HG02678 (cell line): ENCODE measurements around the gene LIF.
A peak's percentile ranks its signal among the peaks of the same experiment; 100 is the strongest.

Experiments used
- ATAC-seq: cut with Tn5 transposase; IDR thresholded peaks from one replicate; pipeline ENCODE4 v1.9.1; 2021; ENCODE audit warnings: mild to moderate bottlenecking, moderate library complexity; ENCODE audit not compliant: unreplicated experiment

LIF gene

DNA sequence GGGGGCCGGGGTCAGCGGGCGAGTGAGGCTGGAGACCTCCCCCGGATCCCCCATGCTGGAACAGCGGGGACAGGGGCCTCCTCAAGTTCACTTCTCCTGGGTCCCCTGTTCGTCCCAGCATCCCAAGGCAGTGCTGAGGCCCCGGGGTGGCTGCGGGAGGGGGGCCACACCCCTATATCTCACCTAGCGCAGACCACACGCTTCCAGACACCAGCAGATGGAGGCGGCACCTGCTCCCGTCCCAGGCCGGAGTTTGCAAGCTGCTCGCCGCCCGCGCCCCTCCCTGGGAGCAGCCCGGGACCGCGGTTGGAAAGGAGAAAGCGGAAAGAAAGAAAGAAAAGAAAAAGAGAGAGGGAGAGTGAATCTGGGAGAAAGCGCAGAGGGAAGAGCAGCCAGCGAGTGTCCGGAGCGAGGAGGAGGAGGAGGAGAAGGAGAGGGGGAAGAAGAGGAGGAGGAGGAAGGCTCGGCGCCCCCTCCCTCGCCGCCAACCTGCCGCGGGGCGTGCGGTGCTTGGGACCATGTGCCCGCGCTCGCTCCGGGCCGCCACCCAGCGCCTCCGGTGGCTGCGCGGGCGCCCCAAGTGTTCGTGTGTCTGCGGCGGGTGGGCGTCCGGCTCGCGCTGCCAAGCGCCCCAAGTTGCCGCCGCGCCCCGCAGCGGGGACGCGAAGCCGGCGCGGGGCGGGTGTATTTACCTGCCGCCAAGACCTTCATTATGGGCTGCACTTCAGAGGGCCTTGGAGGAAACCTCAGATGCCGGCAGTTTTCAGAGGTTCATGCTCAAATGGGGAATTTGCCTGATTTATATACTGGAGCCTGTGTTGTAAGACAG lies at the start of gene LIF:
TSS of gene LIF (minus strand) at position 775 of the 829 bp plus-strand sequence. CDS start at position 711, 64 bp downstream.
- ATAC-seq: no peak

DNA sequence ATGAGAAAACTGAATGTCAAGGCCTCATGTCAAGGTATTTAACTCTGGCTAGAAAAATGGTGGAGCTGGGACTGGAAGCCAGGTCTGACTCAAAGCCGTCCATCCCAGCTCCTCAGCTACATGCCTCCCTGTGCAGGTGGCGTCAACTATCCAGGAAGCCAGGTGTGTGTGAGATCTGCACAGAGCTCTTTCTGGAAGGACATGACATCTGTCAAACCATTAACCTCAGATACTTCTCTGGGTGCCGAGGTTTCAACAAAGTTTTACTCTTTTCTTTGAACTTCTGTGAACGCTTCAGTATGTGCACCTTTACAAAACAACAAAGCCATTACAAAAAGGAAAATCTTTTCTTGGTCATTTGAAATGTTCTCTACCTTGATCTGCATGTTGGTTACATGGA lies 49.8 kb upstream of the LIF start:
- ATAC-seq: no peak

DNA sequence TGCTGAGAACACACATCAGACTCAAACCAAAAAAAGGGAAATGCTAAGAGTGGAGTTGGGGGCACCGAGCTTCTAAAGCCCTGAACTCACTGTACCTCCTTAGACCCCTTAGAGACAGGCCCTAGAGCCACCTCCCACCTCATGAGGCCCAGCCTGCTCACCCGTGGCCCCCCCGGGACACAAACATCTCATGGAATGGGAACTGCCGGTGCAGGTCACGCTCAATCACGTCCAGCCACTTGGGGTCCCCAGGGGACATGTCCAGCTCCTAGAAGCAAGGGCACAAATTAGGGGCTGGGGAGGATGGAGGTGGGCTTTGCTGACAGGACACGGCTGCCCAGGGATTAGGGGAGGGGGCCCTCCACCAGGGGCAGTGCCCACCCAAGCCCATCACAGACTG lies 49.0 kb upstream of the LIF start:
- ATAC-seq: no peak

DNA sequence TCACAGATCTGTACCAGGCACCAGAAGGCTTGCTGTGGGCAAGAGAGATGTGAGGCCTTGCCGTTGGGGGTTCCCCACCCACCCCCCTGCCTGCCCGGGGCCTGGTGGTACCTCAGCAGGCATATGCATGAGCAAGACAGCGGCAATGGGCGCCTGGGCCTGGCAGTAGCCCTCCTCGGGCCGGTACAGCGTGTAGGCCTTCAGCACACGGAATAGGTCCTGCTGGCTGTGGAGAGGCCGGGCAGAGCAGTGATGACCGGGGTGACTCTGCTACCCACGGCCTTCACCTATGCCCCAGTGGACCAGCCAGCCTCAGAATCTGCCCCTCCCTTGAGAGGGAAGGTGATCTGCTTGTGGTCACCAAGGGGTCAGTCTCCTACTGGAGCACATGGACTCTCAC lies 48.3 kb upstream of the LIF start:
- ATAC-seq: no peak

DNA sequence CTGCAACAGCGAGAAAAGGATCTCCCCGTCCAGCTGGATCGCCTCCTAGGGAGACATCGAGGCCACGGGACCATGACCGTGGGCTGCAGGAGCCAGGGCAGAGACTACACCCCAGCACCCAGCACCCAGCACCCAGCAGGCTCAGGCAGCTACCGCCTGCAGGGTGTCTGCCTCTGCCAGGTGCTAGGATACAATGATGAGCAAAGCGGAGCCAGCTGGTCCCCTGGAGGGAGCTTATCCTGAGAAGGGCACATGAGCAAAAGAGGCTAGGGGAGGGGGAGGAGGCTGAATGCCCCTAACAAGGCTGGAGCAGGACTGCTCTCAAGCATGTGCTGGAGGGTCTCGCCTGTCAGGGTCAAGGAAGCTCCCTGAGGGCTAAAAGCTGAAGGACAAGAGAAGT lies 47.5 kb upstream of the LIF start:
- no peak for ATAC-seq

DNA sequence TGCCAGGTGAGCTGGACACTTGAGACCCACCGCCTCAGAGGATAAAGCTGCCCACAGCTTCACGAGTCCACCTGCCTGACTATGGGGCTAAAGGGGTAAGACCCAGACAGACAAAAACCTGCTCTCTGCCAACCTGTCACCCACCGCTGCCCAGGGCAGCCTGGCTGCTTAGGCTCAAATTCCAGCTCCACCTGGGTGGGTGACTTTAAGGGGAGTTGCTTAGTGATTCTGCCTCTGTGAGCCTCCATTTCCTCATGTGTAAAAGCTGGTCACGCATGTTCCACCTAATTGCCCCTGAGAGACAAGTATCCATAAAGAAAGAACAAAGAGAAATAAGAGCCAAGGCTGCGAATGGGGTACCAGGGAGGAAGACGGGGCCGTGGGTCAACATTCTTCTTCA lies 46.5 kb upstream of the LIF start:
- no peak for ATAC-seq

DNA sequence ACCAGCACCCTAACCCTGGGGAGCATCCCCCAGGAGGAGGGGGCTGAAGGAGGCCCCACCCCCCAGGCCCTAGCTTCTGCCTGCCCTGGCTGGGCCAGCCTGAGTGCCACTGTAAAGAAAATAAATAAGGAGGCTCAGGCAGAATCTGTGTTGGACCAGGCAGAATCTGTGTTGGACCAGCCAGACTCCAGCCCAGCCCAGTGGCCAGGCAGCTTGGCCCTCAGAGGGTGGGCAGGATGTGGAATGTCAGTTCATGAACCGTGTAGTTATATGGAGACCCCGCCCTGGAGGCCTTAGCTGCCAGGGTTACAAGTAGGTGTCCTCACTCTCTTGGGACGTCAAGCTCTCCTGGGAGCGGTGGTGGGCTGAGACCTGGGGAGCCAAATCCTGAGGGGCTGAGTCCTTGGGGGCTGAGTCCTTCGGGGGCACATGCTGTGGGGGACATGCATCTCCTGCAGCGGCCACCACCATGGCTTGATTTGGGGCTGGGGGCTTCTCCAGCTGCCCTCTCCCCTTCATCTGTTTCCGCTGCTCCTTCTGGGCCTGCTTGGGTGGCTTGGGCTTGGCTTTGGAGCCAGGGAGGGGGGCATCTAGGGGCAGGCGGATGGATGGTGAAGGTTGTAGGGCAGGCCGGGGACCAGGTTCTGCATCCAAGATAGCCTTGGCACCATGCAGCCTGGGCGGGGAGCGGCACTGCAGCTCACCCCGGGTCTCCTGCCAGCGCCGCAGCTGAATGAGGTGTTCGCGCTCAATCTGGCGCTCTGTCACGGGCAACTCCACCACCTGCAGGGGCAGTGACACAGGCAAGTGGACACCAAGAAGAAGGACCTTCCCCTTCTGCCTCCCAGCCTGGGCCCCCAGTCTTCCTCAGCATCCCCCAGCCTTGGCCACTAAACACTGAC lies 45.8 kb upstream of the LIF start:
- ATAC-seq: no peak

DNA sequence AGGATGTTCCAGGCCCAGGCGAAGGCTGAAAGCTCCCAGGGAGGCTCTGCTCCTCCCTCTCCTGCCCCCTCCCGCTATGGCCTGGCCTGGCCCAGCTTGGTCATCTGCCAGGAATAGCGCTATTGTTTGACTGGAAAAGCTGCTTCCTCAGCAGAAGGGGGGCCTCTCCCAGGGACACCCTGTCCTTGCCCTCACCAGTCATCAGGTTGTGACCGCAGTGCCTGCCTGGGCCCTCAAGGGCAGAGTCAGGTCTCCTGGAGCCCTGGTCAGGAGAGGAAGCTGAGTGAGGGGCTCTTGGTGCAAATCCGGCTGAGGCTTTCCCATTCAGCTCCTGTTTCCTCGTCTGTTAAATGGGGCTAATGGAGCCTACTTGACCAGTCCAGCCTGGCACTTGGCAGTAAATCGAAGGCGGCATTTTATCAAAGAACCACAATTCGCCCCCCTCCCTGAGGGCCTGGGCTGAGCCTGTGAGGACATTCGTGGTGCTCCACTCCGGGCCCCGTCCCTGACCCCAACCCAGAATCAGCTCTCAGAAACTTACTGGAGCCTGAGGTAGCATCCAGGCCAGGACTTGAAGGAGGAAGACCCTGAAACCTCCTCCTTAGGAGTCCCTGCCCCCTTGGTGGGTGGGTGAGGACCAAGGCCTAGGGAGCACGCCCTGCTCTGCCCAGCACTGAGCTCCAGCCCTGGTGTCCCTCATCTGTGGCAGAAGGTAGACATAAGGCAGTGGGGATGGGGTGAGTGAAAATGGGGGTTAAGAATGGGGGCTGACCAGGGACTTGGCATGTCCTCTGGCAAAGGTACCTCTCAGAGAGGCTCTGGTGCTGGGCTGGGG lies 44.7 kb upstream of the LIF start:
- no peak for ATAC-seq

DNA sequence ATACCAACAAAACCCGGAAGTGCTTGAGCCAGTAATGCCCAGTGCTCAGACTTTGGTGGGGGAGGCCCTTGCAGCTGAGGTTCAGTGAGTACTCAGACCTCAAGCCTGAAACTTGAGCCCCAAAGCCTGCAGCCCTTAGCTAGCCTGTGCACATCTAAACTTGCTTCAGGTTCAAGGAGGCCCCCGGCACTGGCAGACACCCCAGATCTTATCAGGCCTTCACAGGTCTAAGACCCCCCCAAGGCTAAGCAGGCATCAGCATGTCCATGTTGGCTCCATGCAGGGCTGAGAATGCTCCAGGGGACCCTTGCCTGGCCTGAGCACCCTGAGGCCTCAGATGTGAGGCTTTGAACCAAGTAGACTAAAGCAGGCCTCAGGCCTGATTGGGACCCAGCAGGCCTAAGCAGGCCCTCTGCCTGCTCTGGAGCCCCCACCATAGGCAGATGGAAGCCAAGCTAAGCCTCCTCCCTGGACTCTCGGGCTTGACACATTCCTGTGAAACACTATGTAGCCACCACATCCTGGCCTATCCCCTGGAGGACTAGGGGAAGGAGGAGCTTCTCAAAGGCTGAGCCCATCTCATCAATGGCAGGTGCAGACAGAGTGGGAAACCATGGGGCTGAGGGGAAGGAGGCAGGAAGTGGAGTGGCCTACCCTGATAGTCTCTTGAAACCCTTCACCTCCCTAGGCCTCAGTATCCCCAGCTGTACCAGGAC lies 43.9 kb upstream of the LIF start:
- no peak for ATAC-seq

DNA sequence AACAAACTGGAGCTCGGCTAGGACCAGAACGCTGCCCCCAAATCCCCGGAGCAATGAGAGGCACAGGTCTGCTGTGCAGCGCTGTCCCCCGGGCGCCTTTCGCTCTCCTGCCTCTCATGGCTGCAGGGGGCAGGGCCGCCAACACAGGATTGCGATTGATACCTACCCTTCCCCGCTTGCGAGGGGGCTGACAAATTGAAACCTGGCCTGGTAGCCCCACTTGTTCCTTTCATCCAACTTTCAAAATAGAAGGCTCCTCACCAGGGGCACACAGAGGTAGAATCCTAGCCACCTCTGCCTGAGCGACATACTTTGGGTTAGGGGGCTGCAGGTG lies 43.4 kb upstream of the LIF start:
- ATAC-seq: peak; percentile 14

DNA sequence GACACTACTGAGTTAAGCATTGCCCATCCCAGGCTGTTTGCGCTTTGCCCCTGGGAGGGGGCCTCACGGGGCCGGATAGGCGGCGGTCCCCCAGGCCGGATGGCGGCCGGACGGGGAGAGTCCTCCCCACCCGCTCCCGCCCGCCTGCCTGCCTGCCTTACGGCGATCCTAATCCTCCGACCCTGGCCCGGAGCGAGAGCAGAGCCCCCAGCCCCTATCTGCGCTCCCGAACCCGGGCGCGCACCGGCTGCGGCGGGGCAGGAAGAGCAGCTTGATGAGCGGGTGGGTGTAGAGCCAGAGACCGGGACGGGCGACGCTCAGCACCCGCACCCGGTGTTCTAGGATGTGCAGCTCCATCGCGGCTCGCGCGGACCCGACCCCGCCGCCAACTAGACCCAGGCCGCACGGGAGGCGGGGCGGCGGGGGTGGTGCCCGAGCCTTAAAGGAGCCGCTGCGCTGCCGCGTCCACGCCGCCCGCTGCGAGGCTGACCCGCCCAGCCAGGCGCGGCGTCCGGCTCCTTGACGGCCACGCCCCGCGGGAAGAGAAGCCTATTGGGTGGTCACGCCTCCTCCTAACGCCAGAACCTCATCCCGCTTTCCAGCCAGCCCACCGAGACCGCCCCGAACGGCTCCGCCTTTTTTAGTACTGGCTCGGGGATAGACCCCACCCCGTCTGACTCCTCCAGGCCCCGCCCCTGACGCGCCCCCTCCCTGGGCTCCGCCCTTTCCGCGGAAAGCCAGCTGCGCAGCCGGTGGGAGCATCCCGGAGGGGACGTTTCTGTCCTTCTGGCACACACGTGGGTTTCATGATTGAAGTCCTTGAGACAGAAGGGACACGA lies 42.8 kb upstream of the LIF start, which contains the start of gene CASTOR1:
TSS of gene CASTOR1 (minus strand) at position 365 of the 839 bp plus-strand sequence. CDS start at position 357, 8 bp downstream.
- peak; percentile 78 for ATAC-seq

DNA sequence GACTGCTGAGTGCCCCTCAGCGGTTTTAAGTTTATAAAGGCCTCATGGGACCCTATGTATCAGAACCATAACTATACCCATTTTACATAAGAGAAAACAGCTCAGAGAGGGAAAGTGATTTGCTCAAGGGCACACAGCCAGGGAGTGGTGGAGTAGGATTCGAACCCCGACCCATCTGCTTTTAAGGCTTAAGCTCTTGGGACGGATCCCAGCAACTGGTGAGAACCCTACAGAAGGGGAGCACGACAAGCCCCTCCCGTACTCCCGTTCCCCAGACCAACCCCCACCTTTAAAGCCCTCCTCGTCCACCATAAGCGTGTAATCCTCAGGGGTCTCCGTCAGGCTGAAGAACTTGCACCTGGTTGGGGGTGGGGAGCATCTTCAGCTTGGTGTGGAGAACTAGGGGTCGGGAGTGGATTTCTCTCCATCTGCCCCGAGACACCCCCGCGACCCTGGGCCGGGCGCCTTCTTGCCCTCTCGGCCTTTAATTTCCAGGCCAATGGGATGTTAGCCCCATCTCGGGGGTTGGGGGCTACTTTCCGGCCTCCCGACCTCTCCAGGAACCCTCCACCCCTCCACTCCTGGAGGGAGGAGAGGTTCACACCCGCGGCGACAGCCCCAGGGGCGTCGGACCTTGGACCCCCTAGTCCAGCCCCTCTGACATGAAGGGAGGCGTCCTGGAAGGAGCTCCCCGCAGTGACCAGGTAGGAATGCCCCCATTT lies 42.0 kb upstream of the LIF start:
- ATAC-seq: no peak

DNA sequence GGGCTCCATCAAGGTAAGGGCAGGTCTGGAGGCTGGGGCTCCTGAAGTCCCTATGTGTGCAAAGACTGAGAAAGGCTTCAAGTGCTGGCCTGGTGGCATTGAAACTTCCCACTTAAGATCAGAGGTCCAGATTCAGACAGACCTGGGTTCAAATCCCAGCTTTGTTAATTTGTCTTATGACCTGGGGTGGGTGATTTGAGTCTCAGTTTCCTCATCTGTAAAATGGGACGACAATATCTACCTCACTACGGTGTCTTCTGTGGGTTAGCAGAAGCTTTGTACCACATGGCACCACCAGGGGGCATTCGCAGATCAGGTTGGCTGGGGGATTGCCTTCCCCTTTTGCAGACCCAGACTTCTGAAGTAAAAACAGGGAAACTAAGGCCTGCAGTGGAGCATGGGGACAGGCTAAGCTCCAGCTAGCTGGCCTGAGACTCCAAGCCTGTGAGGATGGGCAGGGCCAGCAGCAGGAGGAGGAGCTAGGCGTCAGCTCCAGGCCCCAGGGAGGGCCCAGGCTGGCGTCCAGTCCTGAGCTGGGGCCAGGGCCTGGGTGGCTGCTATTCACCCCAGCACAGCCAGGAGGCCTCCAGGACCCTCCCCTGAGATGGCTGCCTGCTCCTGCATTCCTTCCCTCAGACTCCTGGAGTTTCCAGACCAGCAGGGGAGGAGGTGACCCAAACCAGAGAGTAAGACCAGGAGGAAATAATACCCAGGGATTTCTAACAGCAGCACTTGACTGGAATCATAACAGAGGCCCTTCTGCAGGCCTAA lies 41.3 kb upstream of the LIF start:
- no peak for ATAC-seq

DNA sequence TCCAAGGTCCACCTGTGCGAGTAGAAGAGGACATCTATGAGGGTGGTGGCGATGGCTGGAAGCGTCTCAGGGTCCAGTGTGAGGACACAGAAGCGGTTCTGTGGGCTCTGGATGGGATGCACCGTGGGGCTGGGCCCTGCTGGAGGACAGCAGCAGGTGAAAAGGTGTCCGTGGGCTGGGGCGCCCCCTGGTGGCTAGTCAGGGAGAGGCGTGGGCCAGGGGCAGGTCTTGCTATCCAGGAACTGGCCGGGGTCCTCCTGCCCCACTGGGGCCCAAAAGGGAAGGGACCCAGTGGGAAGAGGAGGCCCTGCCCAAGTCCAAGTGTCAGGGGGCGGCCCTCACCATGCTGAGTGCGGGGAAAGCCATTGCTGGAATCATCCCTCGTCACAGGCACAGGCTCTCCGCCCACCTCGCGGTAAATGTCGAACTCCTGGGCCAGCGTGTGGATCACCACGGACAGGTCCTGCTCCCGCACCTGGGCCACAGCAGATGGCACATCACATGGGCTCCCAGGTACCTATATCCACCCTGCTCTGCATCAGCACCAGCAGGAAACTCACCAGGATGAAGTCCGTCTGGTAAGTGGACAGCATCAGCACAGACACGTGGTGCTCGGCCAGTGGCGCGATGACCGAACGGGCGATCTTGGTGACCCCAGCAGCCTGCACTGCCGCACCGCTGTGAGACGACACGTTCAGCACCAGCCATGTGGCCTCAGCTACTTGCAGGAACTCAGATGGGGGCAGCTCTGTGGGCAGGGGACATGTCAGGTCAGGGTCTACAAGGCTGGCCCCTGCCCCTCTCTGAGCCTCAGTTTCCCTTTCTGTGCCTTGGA lies 40.5 kb upstream of the LIF start:
- ATAC-seq: no peak

DNA sequence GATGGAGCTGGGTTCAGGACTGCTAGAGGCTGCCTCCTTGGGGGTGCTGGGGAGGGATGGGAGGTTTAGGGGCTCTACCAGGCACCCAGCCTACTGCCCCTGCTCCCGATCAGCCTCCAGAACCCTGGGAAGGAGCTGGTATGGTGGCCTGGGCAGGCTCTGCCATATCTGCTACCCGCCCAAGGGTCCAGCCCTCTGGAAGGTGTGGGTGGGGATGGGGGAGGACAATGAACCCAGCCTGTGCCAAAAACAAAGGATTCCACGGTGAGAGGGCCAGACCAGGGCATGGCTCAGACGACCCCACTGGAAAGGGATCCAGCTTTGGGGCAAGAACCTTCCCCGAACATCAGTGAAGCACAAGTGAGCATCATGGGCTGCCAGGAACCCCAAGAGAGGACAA lies 39.8 kb upstream of the LIF start:
- no peak for ATAC-seq

DNA sequence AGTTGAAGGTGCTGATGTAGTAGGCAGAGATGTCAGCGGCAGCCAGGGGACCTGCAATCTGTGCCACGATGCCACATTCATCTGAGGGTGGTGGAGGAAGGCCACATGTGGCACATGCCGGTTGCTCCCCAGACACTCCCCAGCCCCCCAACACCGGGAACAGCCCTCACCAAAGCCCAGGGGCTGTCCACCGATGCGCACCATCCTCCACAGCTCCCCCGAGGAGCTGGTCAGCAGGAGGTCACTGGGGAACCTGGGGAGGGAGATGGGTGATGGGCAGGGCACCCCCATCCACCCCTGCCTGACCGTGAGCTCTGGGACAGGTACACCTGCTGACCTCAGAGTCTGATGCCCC lies 39.3 kb upstream of the LIF start:
- no peak for ATAC-seq

DNA sequence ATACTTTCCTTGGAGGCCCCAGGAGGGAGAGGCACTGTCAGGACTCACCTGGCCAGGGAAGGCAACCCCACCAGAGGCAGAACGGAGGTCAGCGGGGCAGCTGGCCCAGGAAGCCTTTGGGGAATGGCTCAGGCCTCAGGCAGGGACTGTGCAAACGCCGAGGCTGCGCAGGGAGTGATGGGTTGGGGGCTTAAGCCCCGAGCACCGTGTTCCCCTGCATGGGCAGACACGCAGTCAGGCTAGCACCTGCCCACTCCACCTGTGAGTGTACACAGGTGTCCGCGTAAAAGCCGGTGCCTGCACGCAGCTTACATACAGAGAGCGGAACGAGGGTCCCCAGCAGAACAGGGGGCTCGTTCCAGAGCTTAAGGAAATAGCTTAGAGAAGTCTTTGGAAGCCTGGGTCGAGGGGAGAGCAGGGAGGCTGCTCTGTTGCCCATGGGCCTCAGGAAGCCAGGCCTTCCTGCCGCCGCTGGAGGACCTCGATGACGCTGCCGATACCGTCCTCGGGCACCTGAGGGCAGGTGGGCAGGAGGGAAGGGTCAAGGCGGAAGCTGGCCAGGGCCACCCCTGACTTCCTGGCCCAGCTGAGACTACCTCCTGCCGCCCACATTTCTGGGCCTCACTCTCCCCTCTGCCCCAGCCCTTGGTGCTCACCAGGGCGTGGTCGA lies 38.8 kb upstream of the LIF start:
- ATAC-seq: no peak
